H9 (cell line): ENCODE results near the gene LRRTM2. TPM values are rescaled to one million over a fixed set of nuclear protein-coding genes. Genes with fewer than 3 reads are reported as not detected.
A peak's percentile ranks its signal among the peaks of the same experiment; 100 is the strongest.

Experiments used
- DNase-seq: peaks from one replicate; pipeline ENCODE4 v3.0.0-alpha.2; 2017
- H2AFZ ChIP-seq: one replicate; pipeline ENCODE4 v1.6.1; 2013; ENCODE audit warnings: mild to moderate bottlenecking, low read length, control low read depth, moderate library complexity
- H2AK5ac ChIP-seq: 2 replicates; pipeline ENCODE4 v1.6.1; 2013; ENCODE audit warnings: low read length, control low read depth, mixed read lengths; ENCODE audit not compliant: insufficient read length
- H2BK120ac ChIP-seq: one replicate; pipeline ENCODE4 v1.6.1; 2013; ENCODE audit warnings: low read depth, mild to moderate bottlenecking, low read length, control low read depth, inconsistent platforms; ENCODE audit not compliant: poor library complexity, severe bottlenecking
- H2BK12ac ChIP-seq: 2 replicates; pipeline ENCODE4 v1.6.1; 2013; ENCODE audit warnings: low read length, control low read depth, mixed read lengths, low read depth; ENCODE audit not compliant: insufficient read length
- H2BK15ac ChIP-seq: 2 replicates; pipeline ENCODE4 v1.6.1; 2013; ENCODE audit warnings: low read depth, low read length, control low read depth
- H2BK20ac ChIP-seq: one replicate; pipeline ENCODE4 v1.6.1; 2013; ENCODE audit warnings: low read depth, mild to moderate bottlenecking, low read length, control low read depth, inconsistent platforms; ENCODE audit not compliant: poor library complexity, severe bottlenecking
- H2BK5ac ChIP-seq: 2 replicates; pipeline ENCODE4 v1.6.1; 2013; ENCODE audit warnings: low read length, control low read depth, mixed read lengths; ENCODE audit not compliant: insufficient read length
- H3K14ac ChIP-seq: 2 replicates; pipeline ENCODE4 v1.6.1; 2013; ENCODE audit warnings: low read length, control low read depth; ENCODE audit not compliant: insufficient read depth
- H3K18ac ChIP-seq: 2 replicates; pipeline ENCODE4 v1.6.1; 2013; ENCODE audit warnings: low read depth, mild to moderate bottlenecking, mixed read lengths, low read length, control low read depth; ENCODE audit not compliant: insufficient read length
- H3K23ac ChIP-seq: 2 replicates; pipeline ENCODE4 v1.6.1; 2013; ENCODE audit warnings: low read length, control low read depth, mixed read lengths, low read depth; ENCODE audit not compliant: insufficient read length
- H3K23me2 ChIP-seq: 2 replicates; pipeline ENCODE4 v1.6.1; 2013; ENCODE audit warnings: low read depth, mild to moderate bottlenecking, mixed read lengths, low read length, control low read depth; ENCODE audit not compliant: insufficient read length, poor library complexity, severe bottlenecking
- H3K27ac ChIP-seq: 2 replicates; pipeline ENCODE4 v1.5.1; 2013; ENCODE audit warnings: low read length, control low read depth, mixed read lengths, low read depth; ENCODE audit not compliant: insufficient read length
- H3K27me3 ChIP-seq: 2 replicates; pipeline ENCODE4 v1.6.1; 2013; ENCODE audit warnings: low read length, control low read depth, inconsistent platforms; ENCODE audit not compliant: insufficient read depth
- H3K4ac ChIP-seq: 2 replicates; pipeline ENCODE4 v1.6.1; 2013; ENCODE audit warnings: low read depth, mild to moderate bottlenecking, control low read depth, inconsistent platforms, low read length, moderate library complexity
- H3K4me1 ChIP-seq: 2 replicates; pipeline ENCODE4 v1.6.1; 2013; ENCODE audit warnings: low read length, control low read depth, inconsistent platforms; ENCODE audit not compliant: insufficient read depth
- H3K4me2 ChIP-seq: 2 replicates; pipeline ENCODE4 v1.6.1; 2013; ENCODE audit warnings: low read length, control low read depth, mixed read lengths; ENCODE audit not compliant: insufficient read length, insufficient read depth
- H3K56ac ChIP-seq: 2 replicates; pipeline ENCODE4 v1.6.1; 2013; ENCODE audit warnings: low read depth, mild to moderate bottlenecking, mixed read lengths, low read length, control low read depth; ENCODE audit not compliant: insufficient read length
- H3K79me1 ChIP-seq: 2 replicates; pipeline ENCODE4 v1.6.1; 2013; ENCODE audit warnings: low read depth, mild to moderate bottlenecking, moderate library complexity, low read length, control low read depth, inconsistent platforms; ENCODE audit not compliant: insufficient read depth, poor library complexity, severe bottlenecking
- H3K79me2 ChIP-seq: 2 replicates; pipeline ENCODE4 v1.6.1; 2013; ENCODE audit warnings: low read length, control low read depth, inconsistent platforms; ENCODE audit not compliant: insufficient read depth
- H3K9ac ChIP-seq: 2 replicates; pipeline ENCODE4 v1.6.1; 2013; ENCODE audit warnings: low read length, control low read depth, mixed read lengths; ENCODE audit not compliant: insufficient read length; ENCODE audit errors: extremely low read depth
- H3K9me3 ChIP-seq: one replicate; pipeline ENCODE4 v1.6.1; 2013; ENCODE audit warnings: low read depth, low read length, inconsistent platforms; ENCODE audit not compliant: control insufficient read depth
- H3T11ph ChIP-seq: one replicate; pipeline ENCODE4 v1.6.1; 2013; ENCODE audit warnings: mild to moderate bottlenecking, low read length, control low read depth, inconsistent platforms
- H4K20me1 ChIP-seq: one replicate; pipeline ENCODE4 v1.6.1; 2013; ENCODE audit not compliant: control insufficient read depth, insufficient read length, insufficient read depth
- H4K5ac ChIP-seq: 2 replicates; pipeline ENCODE4 v1.6.1; 2013; ENCODE audit warnings: low read depth, mild to moderate bottlenecking, mixed read lengths, low read length, control low read depth; ENCODE audit not compliant: insufficient read length
- H4K8ac ChIP-seq: replicated peaks from 2 replicates; pipeline ENCODE4 v1.6.1; 2013; ENCODE audit warnings: low read length, control low read depth, mixed read lengths, low read depth; ENCODE audit not compliant: insufficient read length
- H4K91ac ChIP-seq: 2 replicates; pipeline ENCODE4 v1.6.1; 2013; ENCODE audit warnings: low read depth, mild to moderate bottlenecking, moderate library complexity, mixed read lengths, low read length, control low read depth; ENCODE audit not compliant: insufficient read length
- H3K27ac Mint-ChIP-seq, 3 experiments: 2 replicates in 2 of 3; 3 replicates in 1 of 3; pipeline ENCODE4 v1.8.0; 2020 to 2021; ENCODE audit warnings: mixed read lengths in 3 of 3, mild to moderate bottlenecking in 1 of 3, moderate library complexity in 1 of 3
- H3K27me3 Mint-ChIP-seq: 2 replicates; pipeline ENCODE4 v1.8.0; 2021; ENCODE audit warnings: low read depth, mild to moderate bottlenecking, moderate library complexity, mixed read lengths
- H3K36me3 Mint-ChIP-seq, 3 experiments: 2 replicates in 2 of 3; 3 replicates in 1 of 3; pipeline ENCODE4 v1.8.0; 2020 to 2021; ENCODE audit warnings: low read depth in 3 of 3, mixed read lengths in 3 of 3; ENCODE audit not compliant: insufficient read depth in 1 of 3
- H3K4me1 Mint-ChIP-seq, 2 experiments: 2 replicates each; pipeline ENCODE4 v1.8.0; 2020; ENCODE audit warnings: mixed read lengths in 2 of 2
- H3K4me3 Mint-ChIP-seq, 2 experiments: 2 replicates in 1 of 2; 3 replicates in 1 of 2; pipeline ENCODE4 v1.8.0; 2020 to 2021; ENCODE audit warnings: mild to moderate bottlenecking in 2 of 2, mixed read lengths in 2 of 2, moderate library complexity in 1 of 2
- H3K9me3 Mint-ChIP-seq, 2 experiments: 2 replicates in 1 of 2; 3 replicates in 1 of 2; pipeline ENCODE4 v1.8.0; 2020; ENCODE audit warnings: mild to moderate bottlenecking in 2 of 2, mixed read lengths in 2 of 2, moderate library complexity in 1 of 2
- CTCF ChIP-seq: fragments of 200-600 bp; sonication (generic); conservative IDR thresholded peaks from 3 replicates; pipeline ENCODE4 v1.8.0; 2021; ENCODE audit warnings: antibody characterized with exemption, mild to moderate bottlenecking
- WGBS: extraction: QIAGEN DNeasy Blood & Tissue Kit; methylation state at CpG from one replicate; pipeline ENCODE4 v1.1.7; 2013; ENCODE audit warnings: missing lambda C conversion rate, low lambda C conversion rate, mixed read lengths; ENCODE audit not compliant: insufficient read length; ENCODE audit errors: extremely low coverage; 5-methylcytosine and 5-hydroxymethylcytosine counted together
- total RNA-seq: library from RNA; stranded (reverse); gene quantifications from 2 replicates; pipeline ENCODE4 v1.2.1, GENCODE V29; 2021

The LRRTM2 gene
- total RNA-seq, 1 experiment from 2014 or later, result not detected

GRCh38 chr5:138903130-138903775 is 28.1 kb upstream of the LRRTM2 start:
- Histone ChIP-seq H3K4ac (no peak overlapping the region), H2BK20ac (no peak overlapping the region), H3K79me1 (no peaks in the 10 kb centered on the region), H2BK15ac (no peak overlapping the region), H3K23me2 (no peaks in the 10 kb centered on the region), H2AFZ (no peak overlapping the region), H2BK5ac (no peak overlapping the region), H4K20me1 (no peaks in the 10 kb centered on the region), H4K8ac (no peak overlapping the region), H3K23ac (no peak overlapping the region), H2BK12ac (no peak overlapping the region), H3K27me3 (no peaks in the 10 kb centered on the region), H3K56ac (no peak overlapping the region), H3K14ac (no peak overlapping the region), H4K5ac (no peak overlapping the region), H2AK5ac (no peak overlapping the region), H3K18ac (no peak overlapping the region), H3K4me2 (no peak overlapping the region), H2BK120ac (no peak overlapping the region), H3K79me2 (no peaks in the 10 kb centered on the region), H3K9me3 (no peaks in the 10 kb centered on the region), H3K4me1 (no peaks in the 10 kb centered on the region), H3K9ac (no peak overlapping the region), H4K91ac (no peak overlapping the region), H3K27ac (no peak overlapping the region), H3T11ph (no peak overlapping the region)
- Mint-ChIP-seq H3K27me3 (no peaks in the 10 kb centered on the region), H3K36me3 (peaks cover 13 to 81% (median 74%) of the 10 kb centered on the region in 3 experiments; a peak in 6 of 7 replicates), H3K4me1 (peaks cover 7 to 8% of the 10 kb centered on the region in 2 experiments), H3K9me3 (no peaks in the 10 kb centered on the region), H3K4me3 (no peak overlapping the region), H3K27ac (peak overlapping the region in 1 of 3 experiments; percentile 50; a peak in 1 of 7 replicates)
- no peak for TF ChIP-seq CTCF
- DNase-seq, result no peak
- WGBS, result no CpG with 5 or more reads among the region's 10 CpGs
